ENCODE measurements around the gene FNIP1.
"Not testable (repeated sequence)": the region's sequence is repeated elsewhere in the genome, so short reads cannot be mapped to it uniquely, and the experiment has no call there.

The FNIP1 gene

GRCh38 chr5:131749723-131750470, 46.9 kb downstream of the FNIP1 start:
- no peak for DNase-seq

GRCh38 chr5:131749138-131749537, 47.7 kb downstream of the FNIP1 start:
- no peak for DNase-seq

- peak; percentile 33 for DNase-seq
Measured at GRCh38 chr5:131747180-131748105, 49.4 kb downstream of the FNIP1 start.

- DNase-seq, result no peak
Measured at GRCh38 chr5:131746423-131746822, 50.4 kb downstream of the FNIP1 start.

- no peak for DNase-seq
Measured at GRCh38 chr5:131745703-131746102, 51.1 kb downstream of the FNIP1 start.

- DNase-seq, result no peak
Measured at GRCh38 chr5:131745155-131745554, 51.7 kb downstream of the FNIP1 start.

GRCh38 chr5:131740477-131740876, 56.3 kb downstream of the FNIP1 start:
- DNase-seq, result no peak

- DNase-seq, result no peak
Measured at GRCh38 chr5:131735393-131735792, 61.4 kb downstream of the FNIP1 start.

GRCh38 chr5:131734939-131735338, 61.9 kb downstream of the FNIP1 start:
- DNase-seq, result not testable (repeated sequence)

GRCh38 chr5:131729292-131729691, 67.5 kb downstream of the FNIP1 start:
- DNase-seq, result not testable (repeated sequence)

GRCh38 chr5:131724089-131724488, 72.7 kb downstream of the FNIP1 start:
- DNase-seq, result not testable (repeated sequence)

GRCh38 chr5:131720714-131721113, 76.1 kb downstream of the FNIP1 start:
- DNase-seq, result no peak

GRCh38 chr5:131719564-131719963, 77.3 kb downstream of the FNIP1 start:
- DNase-seq, result no peak

- DNase-seq, result no peak
Measured at GRCh38 chr5:131718487-131719014, 78.3 kb downstream of the FNIP1 start.

GRCh38 chr5:131717164-131717563, 79.7 kb downstream of the FNIP1 start:
- not testable (repeated sequence) for DNase-seq

GRCh38 chr5:131716650-131717049, 80.2 kb downstream of the FNIP1 start:
- no peak for DNase-seq

GRCh38 chr5:131710391-131710790, 86.4 kb downstream of the FNIP1 start:
- DNase-seq, result no peak

GRCh38 chr5:131709043-131709442, 87.8 kb downstream of the FNIP1 start:
- DNase-seq, result no peak

- no peak for DNase-seq
Measured at GRCh38 chr5:131706281-131706680, 90.5 kb downstream of the FNIP1 start.

GRCh38 chr5:131694926-131695325, 101.9 kb downstream of the FNIP1 start:
- no peak for DNase-seq

- no peak for DNase-seq
Measured at GRCh38 chr5:131693894-131694293, 102.9 kb downstream of the FNIP1 start.

GRCh38 chr5:131685516-131686171, 111.2 kb downstream of the FNIP1 start:
- DNase-seq, result no peak

- DNase-seq, result no peak
Measured at GRCh38 chr5:131684595-131684994, 112.2 kb downstream of the FNIP1 start.

Data from SIG-M5 (cell line).